Muscle of arm (tissue), 12 donors: ENCODE results near the gene RIN3. TPM values are rescaled to one million over a fixed set of nuclear protein-coding genes. Genes with fewer than 3 reads are reported as not detected.
"Not testable (repeated sequence)": the region's sequence is repeated elsewhere in the genome, so short reads cannot be mapped to it uniquely, and the experiment has no call there.

Experiments
- DNase-seq: peaks from one replicate; pipeline ENCODE4 v3.0.0-alpha.2; 2013
- polyA plus RNA-seq, 12 donors: library from polyadenylated mRNA; unstranded; fragments of 120-200 nt; gene quantifications; one replicate each; pipeline ENCODE4 v1.2.1, GENCODE V29; 2013; ENCODE audit not compliant: insufficient read length in 12 of 12

RIN3 gene
- polyA plus RNA-seq, 12 donors = 9.8 to 50.6 (median 12.1) TPM; not detected in 1

DNA sequence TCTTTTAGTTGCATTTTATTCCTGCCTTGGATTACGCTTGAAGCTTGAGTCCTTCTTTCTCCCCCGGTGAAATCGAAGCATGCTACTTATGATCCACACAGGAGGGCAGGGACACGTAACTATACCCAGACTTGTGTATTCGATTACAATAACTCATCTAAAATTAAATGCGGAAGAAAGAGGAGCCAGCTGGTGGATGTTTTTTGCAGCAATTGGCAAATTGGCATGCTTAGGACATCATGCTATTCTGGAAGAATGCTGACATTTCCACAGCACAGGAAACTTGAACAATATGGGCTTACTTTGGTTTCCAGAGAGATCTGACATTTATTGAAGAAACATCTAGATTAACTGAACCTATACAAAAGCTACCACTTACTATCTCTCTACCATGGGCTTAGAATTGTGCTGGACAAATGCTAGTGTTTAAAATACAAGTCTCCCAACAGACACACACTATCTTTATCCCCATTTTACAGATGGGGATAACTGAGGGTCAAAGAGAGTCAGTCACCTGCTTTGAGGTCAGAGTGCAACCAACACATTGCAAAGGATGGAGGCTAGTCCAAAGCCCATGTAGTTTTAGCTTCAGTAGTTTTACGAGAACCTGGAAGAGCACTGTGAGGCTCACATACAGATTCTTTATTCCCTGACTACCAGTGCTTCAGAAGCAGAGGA, 198.5 kb downstream of the RIN3 start:
- no peak for DNase-seq

DNA sequence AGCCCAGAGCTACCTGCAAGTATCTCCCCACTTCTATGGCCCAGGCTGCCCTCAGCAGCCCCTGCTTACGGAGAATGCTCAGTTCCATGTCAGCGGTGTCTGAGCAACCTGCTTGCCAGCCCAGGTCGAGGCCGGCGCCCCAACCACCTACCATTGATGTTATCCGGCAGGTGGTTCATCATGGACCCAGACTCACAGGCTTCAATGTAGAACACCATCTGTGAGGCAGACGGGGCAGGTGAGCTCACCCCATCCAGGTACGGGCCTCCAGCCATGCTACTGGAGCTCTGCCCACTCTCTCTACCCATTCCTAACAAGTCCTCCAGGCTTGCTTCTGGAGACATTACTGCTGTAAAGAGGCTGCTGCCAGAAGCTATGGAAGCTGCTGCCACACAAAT, 199.1 kb downstream of the RIN3 start:
- DNase-seq = no peak

DNA sequence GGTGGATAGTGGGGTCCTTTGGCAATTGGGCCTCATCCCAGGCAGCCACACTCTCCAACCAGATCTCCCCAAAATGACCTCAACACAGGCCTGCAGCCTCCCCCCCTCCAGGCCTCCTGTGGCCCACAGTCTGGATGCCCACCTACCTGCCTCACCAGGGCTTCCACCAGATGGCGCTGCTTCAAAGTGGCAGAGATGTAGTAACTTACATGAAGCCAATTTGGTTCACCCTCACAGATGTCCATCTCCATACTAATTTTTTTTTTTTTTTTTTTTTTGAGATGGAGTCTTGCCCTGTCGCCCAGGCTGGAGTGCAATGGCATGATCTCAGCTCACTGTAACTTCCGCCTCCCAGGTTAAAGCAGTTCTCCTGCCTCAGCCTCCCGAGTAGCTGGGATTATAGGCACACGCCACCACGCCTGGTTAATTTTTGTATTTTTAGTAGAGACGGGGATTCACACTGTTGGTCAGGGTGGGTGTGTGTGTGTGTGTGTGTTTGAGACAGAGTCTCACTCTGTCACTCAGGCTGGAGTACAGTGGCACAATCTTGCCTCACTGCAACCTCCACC, 201.2 kb downstream of the RIN3 start:
- DNase-seq = not testable (repeated sequence)

DNA sequence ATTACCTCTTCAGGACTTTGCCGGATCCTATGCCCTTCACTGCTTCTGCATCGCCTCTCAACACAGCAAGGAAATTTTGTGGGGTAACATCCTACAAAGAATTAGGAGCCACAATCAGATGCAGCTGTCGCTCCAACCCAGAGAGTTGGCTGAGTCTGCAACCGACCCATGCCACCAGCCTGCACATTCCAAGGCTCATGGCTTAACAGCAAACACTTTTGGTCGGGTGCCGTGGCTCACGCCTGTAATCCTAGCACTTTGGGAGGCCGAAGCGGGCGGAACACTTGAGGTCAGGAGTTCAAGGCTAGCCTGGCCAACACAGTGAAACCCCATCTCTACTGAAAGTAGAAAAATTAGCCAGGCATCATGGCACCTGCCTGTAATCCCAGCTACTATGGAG, 202.6 kb downstream of the RIN3 start:
- no peak for DNase-seq

DNA sequence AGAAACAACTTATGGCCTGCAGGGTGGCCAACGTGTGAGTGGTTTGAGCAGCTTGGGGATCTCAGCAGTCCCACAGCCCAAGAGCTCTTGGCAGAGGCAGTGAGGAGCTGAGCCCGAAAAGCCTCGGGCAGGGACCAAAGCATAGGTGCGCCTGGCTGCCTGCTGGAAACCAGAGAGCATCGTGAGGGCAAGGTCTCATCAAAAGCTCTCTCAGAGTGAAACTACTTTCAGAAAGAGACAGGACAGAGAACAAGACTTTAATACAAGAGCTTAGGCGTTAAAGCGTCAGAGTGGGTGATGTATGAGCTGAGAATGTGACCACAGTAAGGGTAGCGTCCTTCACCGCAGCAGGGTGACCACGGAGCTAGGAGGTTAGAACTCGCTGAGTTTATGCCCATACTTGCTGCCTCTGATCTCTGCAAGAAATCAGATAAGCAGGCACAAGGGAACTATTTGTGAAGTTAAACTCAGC, 204.0 kb downstream of the RIN3 start:
- DNase-seq = no peak

DNA sequence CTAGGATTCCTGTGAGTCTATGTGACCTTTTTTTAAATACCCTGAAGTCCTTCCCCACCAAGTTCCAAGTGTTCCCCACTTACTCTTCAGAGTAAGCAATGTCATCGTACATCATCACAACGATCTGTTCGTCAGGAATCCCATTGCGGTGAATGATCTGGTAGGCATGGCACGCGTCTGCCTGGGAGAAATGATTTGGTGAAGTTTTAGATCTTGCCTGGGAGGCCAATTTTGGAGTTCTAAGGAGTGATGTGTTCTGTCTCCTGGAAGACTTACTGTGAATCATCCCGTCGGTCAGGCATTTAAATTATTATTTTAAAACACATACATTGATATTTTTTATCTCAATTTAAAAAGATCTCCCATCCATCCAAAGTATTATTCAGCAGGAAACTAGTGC, 205.1 kb downstream of the RIN3 start:
- DNase-seq = no peak

DNA sequence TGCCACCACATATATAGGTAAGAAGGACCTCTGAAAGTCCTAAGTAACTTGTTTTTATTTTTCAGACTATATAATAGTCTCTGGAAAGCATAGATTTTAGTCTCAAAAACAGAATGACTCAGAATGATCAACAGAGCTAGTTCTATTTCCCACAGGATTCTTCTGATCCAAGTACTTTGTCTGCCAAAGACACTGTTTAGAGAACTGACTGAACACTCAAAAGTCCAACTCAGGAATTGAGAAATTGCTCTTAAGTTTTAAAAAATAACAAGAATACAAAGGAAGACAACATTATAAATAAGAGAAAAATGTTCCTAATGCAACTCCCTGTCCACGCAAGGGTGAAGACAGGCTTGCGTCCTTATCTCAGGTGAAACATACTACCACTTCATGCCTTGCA, 205.8 kb downstream of the RIN3 start:
- DNase-seq = peak; percentile 75

DNA sequence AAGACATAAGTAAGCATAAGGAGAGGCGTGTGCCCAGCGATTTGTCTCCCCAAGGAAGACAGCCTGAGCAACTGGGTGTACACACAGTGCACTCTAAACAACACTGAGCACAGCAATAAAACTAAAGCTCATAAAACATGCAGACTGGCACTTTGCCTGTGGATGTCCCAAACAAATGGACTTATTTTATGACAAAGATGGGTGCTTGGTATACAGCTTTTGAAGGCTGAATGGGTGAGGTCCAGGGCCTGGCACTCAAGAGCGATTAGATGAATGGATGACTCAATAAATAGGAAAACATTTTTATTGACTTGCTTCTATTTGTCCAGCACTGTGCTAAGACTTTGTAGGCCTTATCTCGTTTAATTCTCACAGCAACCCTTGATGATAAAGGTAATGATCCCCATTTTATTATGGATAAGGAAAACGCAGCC, 206.3 kb downstream of the RIN3 start:
- DNase-seq = peak; percentile 39

DNA sequence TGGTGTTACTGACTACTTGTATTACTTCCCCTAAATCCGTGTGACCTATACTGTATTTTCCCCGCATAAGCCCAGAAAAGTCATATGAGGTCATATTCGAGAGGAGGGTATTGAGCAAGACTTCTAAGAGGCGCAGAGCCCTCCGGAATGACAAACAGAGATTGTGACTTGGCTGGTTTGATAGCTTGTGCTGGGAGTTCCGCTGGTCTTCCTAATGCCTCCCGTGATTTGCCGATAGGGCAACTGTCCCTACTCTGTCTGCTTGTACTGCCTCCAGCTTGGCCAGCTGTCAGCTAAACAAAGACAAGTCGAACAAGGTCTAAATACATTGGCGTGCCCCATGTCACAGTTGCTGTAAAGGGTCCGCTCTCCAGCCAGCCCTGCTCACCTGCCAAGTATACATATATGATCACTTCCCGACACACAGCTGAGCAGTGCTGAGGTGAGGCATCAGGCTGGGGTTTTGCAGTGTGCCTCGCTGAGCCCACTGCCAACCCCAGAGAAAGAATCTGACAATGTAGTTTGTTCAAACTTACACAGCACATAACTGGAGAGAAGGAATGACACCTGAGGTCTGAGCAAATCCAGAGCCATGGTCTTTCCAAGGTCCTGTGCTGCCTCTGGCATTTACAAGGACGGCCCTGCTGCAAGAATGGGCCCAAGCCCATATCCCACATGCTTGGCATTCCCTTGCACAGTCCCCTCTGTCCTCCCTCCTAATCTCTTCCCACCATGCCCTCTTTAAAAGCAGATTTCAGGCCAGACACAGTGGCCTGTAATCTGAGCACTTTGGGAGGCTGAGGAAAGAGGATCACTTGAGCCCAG, 211.1 kb downstream of the RIN3 start:
- no peak for DNase-seq

DNA sequence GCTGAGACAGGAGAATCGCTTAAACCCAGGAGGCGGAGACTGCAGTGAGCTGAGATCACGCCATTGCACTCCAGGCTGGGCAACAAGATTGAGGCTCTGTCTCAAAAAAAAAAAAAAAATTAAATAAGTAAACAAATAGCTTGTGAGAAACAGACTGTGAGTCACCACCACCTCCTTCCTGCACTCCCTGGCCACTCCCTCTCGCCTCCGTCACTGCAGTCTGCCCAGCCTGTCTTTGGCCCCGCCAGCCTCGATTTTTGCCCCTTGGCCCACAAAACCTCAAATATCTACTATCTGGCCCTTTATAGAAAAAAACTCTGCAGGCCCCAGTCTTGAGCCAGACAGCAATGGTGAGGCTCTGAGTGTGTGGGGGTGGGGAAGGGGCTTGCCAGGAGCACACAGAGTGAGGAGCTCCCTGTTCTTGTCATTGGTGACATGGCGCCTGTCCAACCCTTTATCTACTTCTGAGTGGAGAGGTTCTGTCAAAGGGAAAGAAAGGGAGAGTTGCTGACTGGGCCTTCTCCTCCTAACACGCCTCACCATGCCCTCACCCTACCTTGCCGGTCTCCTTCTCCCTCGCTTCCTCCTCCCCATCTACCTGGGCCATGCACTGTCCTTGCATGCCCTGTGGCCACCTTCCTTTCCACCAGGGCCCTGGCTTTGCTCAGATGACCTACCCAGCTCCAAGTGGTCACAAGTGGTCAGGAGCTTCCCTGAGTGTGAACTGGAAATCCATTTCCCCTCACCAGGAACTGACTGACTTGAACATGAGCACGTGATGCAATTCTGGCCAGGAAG, 212.8 kb downstream of the RIN3 start:
- DNase-seq = no peak

DNA sequence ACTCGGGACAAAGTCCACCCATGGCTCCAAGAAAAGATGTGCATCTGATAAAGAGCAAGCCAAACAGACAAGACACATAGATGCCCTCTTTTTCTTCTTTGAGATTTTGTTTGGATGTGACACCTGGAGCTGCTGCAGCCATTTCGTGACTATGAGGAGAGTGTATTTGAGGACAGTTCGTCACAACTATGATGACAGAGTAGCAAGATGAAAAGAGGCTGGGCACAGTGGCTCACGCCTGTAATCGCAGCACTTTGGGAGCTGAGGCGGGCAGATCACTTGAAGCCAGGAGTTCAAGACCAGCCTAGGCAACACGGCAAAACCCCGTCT, 213.3 kb downstream of the RIN3 start:
- DNase-seq = no peak

DNA sequence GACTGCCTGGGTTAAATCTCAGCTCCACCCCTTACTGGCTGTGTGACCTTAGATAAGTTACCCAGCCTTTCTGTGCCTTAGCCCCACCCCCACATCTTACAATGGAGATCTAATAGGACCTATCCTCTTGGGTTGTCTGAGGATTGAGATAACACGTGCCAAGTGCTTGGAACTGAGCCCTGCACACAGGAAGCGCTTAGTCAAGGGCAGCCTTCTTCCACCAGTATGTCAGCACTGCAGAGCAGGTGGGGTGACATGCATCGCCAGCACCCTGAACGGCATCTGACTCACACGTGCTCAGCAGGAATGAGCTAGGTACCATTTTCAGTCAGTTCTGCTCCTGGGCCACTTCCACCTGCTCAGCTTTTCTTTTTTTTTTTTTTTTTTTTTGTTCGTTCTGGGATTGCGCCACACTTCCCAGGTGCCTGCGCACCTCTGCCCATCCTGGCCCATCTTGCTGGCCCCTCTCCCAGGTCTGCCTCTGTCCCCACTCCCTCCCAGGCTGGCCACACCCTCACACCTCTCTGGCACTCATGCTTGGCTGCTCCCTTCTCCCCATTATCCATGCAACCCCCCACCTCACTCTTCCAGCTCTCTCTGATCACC, 215.3 kb downstream of the RIN3 start:
- DNase-seq = no peak

DNA sequence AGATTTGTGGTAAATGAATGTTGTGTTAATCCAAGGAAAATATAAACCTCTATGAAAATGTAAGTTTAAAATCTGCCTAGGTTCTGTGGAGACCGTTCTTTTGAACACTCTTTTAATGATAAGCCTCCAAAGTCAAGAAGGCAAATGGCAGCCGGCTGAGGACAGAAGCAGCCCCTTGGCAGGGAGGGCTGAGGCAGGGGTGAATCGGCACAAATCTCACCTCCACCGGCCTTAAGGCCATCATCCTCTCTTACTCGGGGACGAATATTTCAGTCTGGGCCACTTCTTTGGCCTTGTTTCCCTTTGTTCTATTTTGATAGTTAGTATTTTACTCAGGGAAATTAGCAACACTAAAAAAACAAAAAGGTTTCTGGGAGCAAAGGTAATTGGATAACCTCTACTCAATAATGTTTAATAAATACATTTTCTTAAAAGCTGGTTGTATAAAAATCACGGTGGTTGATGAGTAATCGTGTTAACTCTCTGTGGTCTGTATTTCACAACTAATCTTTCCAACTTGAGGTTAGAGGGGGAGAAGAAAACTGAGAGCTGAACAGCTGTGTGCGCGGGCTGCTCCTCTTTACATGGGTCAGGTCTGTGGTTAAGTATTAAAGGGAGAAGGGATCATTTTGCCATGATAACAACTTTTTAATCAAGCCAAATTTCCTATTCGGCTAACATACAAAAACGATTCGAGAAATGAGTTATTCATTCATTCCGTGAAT, 216.2 kb downstream of the RIN3 start:
- DNase-seq = no peak

DNA sequence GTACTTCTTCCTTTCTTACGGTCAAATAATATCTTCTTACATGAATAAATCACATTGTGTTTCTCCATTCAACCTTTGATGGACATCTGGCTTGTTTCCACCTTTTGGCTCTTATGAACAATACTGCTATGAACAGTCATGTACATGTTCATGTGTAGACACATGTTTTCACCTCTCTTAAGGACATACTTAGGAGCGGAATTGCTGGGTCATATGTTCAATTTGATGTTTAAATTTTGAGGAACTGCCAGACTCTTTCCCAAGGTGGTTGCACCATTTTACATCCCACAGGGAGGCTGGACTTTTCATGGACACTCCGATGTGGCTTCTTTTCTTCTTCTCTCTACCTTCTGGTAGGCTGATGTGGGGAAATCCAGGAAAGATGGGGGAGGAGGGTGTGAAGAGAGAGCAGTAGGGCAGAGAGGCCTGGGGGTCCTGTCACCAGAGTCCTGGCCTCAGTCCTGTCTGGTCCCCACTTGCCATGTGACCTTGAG, 218.1 kb downstream of the RIN3 start:
- DNase-seq = no peak

DNA sequence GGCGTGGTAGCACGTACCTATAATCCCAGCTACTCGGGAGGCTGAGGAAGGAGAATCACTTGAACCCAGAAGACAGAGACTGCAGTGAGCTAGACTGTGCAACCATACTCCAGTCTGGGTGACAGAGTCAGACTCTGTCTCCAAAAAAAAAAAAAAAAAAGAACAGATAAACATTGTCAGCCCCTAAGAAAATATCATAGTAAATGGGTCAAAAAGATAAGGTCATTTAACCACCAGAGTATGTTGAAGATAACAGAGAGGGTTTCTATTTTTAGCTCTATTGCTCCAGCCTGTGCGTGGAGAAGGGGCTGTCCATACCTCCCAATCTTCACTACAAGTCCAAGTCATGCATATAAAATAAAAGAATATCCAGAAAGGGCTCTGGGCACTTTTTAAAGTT, 219.4 kb downstream of the RIN3 start:
- DNase-seq = no peak

DNA sequence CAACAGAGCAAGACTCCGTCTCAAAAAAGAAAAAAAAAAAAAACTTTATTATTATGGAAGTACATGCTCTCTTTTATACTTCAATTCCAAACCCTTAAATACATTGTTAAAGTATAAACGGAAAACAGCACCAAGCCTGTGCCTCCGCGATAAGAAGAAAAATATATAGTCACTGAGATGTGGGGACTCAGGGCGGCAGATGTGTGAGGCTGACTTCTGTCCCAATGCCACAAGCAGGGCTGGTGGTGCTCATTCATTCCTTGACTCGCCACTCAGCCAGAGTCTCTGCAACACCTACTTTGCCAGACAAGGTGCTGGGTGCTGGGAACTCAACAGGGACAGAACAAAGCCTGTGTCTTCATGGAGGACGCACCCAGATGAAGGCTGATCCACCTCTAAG, 221.0 kb downstream of the RIN3 start:
- DNase-seq = no peak

DNA sequence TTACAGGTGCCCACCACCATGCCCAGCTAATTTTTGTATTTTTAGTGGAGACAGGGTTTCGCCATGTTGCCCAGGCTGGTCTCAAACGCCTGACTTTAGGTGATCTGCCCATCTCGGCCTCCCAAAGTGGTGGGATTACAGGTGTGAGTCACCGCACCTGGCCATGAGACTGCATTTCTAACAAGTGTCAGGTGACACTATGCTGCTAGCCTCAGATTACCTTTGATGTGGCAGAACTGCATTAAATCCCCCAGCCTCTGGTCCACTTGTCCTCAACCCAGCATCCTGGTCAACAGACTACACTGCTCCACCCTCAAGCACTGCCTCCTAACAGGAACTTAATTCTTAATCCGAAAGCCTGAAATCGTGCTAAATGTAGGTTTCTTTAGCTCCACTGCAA, 221.8 kb downstream of the RIN3 start:
- DNase-seq = no peak

DNA sequence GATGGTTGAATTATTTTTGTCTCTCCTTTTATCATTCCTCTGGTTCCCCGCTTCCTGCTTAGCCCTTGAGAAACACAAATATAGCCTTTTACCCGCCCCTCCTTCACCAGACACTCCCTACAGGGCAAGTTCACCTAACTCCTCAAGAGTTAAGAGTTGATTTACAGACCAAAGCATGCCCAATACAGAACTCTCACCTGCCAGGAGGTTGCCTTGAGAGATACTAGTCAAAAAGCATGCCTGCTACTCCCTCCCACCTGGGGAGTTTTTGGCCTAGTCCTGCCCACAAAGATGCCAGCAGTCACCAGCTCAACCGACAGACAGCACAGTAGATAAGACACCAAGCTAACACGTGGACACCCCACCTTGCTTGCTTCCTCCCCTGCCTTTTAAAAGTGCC, 223.6 kb downstream of the RIN3 start:
- DNase-seq = no peak

DNA sequence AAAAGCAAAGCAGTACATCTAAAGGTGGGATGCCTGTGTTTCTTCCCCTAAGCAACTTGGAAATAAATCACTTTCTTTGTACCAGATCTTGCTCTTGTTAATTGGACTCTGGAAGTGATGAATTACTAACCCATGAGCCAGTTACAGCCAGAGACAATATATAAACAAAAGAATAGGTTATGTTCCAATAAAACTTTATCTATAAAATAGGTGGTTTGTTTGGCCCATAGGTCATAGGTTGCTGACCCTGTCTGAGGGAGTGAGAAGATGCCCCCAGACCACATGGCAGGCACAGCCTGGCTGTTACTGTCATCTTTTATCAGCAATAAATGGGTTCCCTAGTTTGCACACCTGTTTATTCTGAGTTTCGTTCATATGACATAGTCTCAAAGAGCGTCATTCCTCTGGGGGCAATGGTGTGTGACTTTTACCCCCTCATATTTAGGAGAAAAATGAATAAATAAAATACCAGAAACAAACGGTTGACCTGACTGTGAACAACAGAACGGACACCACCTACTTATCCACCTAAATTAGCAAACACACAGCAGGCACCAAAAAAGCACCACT, 224.1 kb downstream of the RIN3 start:
- DNase-seq = no peak
